ENCODE data around the gene VAPA.
"Not testable (repeated sequence)": the region's sequence is repeated elsewhere in the genome, so short reads cannot be mapped to it uniquely, and the experiment has no call there.

VAPA gene

GRCh38 chr18:9890196-9890595 is 23.6 kb upstream of the VAPA start:
- no peaks in the 10 kb centered on the region for H3K36me3 ChIP-seq (ENCODE audit: insufficient read depth)
- H3K79me2 ChIP-seq (ENCODE audit: insufficient read depth, low read depth): no peaks in the 10 kb centered on the region
- H3K27ac ChIP-seq: no peak overlapping the region
- H4K20me1 ChIP-seq (ENCODE audit: insufficient read depth): no peaks in the 10 kb centered on the region
- H3K27me3 ChIP-seq (ENCODE audit: insufficient read depth, low read depth): no peaks in the 10 kb centered on the region
- H3K9ac ChIP-seq: no peak overlapping the region
- no peak overlapping the region for H3K4me3 ChIP-seq (IDR thresholded peaks at IDR 0.05; ENCODE audit: insufficient read depth, low read depth, low read length)
- H2AFZ ChIP-seq (ENCODE audit: low read depth): no peak overlapping the region
- H3K4me1 ChIP-seq (ENCODE audit: low read depth, poor library complexity, severe bottlenecking): no peaks in the 10 kb centered on the region
- H3K4me2 ChIP-seq: no peak overlapping the region
- no peak for TF ChIP-seq CTCF (conservative IDR thresholded peaks at IDR 0.05; ENCODE audit: low read depth, low read length)

DNA sequence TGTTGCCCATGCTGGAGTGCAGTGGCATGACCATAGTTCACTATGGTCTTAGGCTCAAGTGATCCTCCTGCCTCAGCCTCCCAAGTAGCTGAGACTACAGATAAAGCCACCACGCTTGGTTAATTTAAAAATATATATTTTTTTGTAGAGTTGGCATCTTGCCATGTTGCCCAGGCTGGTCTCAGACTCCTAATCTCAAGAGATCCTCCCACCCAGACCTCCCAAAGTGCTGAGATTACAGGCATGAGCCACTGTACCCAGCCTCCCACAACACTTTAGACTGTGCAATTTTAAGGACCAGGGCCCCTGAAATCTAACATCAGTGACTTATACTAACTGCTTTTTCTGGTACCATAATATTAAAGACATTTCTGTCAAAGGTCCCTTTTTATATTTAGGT is 22.9 kb upstream of the VAPA start:
- H3K4me3 ChIP-seq (IDR thresholded peaks at IDR 0.05; ENCODE audit: insufficient read depth, low read depth, low read length): no peak overlapping the region
- H3K4me2 ChIP-seq: no peak overlapping the region
- no peaks in the 10 kb centered on the region for H3K79me2 ChIP-seq (ENCODE audit: insufficient read depth, low read depth)
- H2AFZ ChIP-seq (ENCODE audit: low read depth): no peak overlapping the region
- TF ChIP-seq CTCF (conservative IDR thresholded peaks at IDR 0.05; ENCODE audit: low read depth, low read length): no peak
- no peaks in the 10 kb centered on the region for H3K4me1 ChIP-seq (ENCODE audit: low read depth, poor library complexity, severe bottlenecking)
- no peak overlapping the region for H3K27ac ChIP-seq
- H3K9ac ChIP-seq: no peak overlapping the region
- no peaks in the 10 kb centered on the region for H3K27me3 ChIP-seq (ENCODE audit: insufficient read depth, low read depth)
- H3K36me3 ChIP-seq (ENCODE audit: insufficient read depth): no peaks in the 10 kb centered on the region
- H4K20me1 ChIP-seq (ENCODE audit: insufficient read depth): no peaks in the 10 kb centered on the region

DNA sequence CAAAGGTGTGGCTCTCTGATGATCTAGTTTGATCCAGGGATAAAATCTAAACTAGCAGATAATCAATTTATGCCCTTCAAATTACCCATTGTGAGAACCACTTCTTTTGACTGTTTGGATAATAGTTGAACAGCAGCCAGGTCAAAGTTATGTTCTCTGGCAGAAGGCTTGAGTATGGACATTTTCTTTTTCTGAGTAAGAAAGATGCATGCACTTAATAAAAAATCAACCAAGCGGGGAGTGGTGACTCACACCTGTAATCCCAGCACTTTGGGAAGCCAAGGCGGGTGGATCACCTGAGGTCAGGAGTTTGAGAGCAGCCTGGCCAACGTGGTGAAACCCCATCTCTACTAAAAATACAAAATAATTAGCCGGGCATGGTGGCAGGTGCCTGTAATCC is 22.3 kb upstream of the VAPA start:
- not testable (repeated sequence) for H3K79me2 ChIP-seq (ENCODE audit: insufficient read depth, low read depth); H3K4me1 ChIP-seq (ENCODE audit: low read depth, poor library complexity, severe bottlenecking); H3K4me2 ChIP-seq; H3K27me3 ChIP-seq (ENCODE audit: insufficient read depth, low read depth); H2AFZ ChIP-seq (ENCODE audit: low read depth); H3K27ac ChIP-seq; H3K4me3 ChIP-seq (IDR thresholded peaks at IDR 0.05; ENCODE audit: insufficient read depth, low read depth, low read length); H4K20me1 ChIP-seq (ENCODE audit: insufficient read depth); H3K9ac ChIP-seq; H3K36me3 ChIP-seq (ENCODE audit: insufficient read depth)

DNA sequence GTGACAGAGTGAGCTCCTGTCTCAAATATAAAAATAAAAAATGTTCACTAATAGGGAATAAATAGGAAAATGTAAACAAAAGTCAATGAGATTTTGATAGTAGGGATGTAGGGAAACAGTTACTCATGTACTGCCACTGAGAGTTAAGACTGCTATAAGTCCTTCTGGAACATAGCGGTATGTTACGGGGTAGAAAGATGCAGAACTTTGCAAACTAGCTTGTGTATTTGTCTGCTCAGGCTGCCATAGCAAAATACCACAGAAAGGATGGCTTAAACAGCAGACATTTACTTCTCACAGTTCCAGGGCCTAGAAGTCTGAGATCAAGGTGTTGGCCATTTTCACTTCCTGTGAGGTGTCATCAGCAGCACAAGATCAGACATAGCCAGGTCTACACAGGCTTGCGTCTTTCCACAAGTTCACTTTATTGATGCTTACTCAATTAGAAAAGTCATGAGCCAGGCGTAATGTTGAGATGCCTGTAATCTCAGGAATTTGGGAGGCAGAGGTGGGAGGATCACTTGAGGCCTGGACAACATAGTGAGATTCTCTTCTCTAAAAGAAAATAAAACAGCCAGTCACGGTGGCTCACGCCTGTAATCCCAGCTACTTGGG is 19.3 kb upstream of the VAPA start:
- H3K4me1 ChIP-seq (ENCODE audit: low read depth, poor library complexity, severe bottlenecking): no peaks in the 10 kb centered on the region
- H3K4me2 ChIP-seq: no peak overlapping the region
- H3K27ac ChIP-seq: no peak overlapping the region
- no peak overlapping the region for H3K4me3 ChIP-seq (IDR thresholded peaks at IDR 0.05; ENCODE audit: insufficient read depth, low read depth, low read length)
- no peak overlapping the region for H2AFZ ChIP-seq (ENCODE audit: low read depth)
- TF ChIP-seq CTCF (conservative IDR thresholded peaks at IDR 0.05; ENCODE audit: low read depth, low read length): no peak
- no peaks in the 10 kb centered on the region for H3K79me2 ChIP-seq (ENCODE audit: insufficient read depth, low read depth)
- no peaks in the 10 kb centered on the region for H4K20me1 ChIP-seq (ENCODE audit: insufficient read depth)
- H3K9ac ChIP-seq: no peak overlapping the region
- no peaks in the 10 kb centered on the region for H3K27me3 ChIP-seq (ENCODE audit: insufficient read depth, low read depth)
- no peaks in the 10 kb centered on the region for H3K36me3 ChIP-seq (ENCODE audit: insufficient read depth)

DNA sequence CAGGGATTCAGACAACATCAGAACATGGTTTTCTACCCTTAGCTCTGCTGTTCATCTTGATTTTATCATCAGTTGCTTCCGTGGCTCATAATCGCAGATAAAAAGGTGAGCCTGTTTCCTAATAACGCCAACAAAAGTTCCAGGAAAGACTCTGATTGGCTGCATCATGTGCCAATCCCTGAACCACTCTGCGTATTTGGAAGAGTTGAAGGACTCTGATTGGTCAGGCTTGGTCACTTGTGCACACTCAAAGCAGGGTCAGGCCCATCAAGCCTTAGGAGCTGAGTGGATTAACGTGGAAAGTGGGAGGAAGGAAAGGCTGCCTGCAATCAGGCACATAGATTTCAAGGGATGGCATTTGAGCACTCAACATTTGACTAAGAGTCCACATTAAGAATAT is 16.7 kb upstream of the VAPA start:
- no peak overlapping the region for H3K4me2 ChIP-seq
- no peak overlapping the region for H2AFZ ChIP-seq (ENCODE audit: low read depth)
- H4K20me1 ChIP-seq (ENCODE audit: insufficient read depth): no peaks in the 10 kb centered on the region
- H3K9ac ChIP-seq: no peak overlapping the region
- no peak overlapping the region for H3K27ac ChIP-seq
- H3K36me3 ChIP-seq (ENCODE audit: insufficient read depth): no peaks in the 10 kb centered on the region
- no peak overlapping the region for H3K4me3 ChIP-seq (IDR thresholded peaks at IDR 0.05; ENCODE audit: insufficient read depth, low read depth, low read length)
- no peaks in the 10 kb centered on the region for H3K4me1 ChIP-seq (ENCODE audit: low read depth, poor library complexity, severe bottlenecking)
- H3K27me3 ChIP-seq (ENCODE audit: insufficient read depth, low read depth): no peaks in the 10 kb centered on the region
- no peaks in the 10 kb centered on the region for H3K79me2 ChIP-seq (ENCODE audit: insufficient read depth, low read depth)
- TF ChIP-seq CTCF (conservative IDR thresholded peaks at IDR 0.05; ENCODE audit: low read depth, low read length): no peak

GRCh38 chr18:9897787-9898291 is 16.0 kb upstream of the VAPA start:
- not testable (repeated sequence) for H2AFZ ChIP-seq (ENCODE audit: low read depth); H3K9ac ChIP-seq; H3K27me3 ChIP-seq (ENCODE audit: insufficient read depth, low read depth); H3K27ac ChIP-seq; H3K4me2 ChIP-seq; H3K79me2 ChIP-seq (ENCODE audit: insufficient read depth, low read depth); H4K20me1 ChIP-seq (ENCODE audit: insufficient read depth); H3K36me3 ChIP-seq (ENCODE audit: insufficient read depth); H3K4me1 ChIP-seq (ENCODE audit: low read depth, poor library complexity, severe bottlenecking); H3K4me3 ChIP-seq (IDR thresholded peaks at IDR 0.05; ENCODE audit: insufficient read depth, low read depth, low read length)

All from KMS-11 (cell line).